Measurements from ENCODE around the gene PPP2R5D. TPM values are rescaled to one million over a fixed set of nuclear protein-coding genes. Genes with fewer than 3 reads are reported as not detected.

The PPP2R5D gene
- total RNA-seq, 3 donors from 2014 or later (not counting 1 experiment from before 2014, with no cell fraction given), result 30.5 to 49.1 (median 40.1) TPM

- Mint-ChIP-seq H3K36me3 (peaks cover 7% of the 10 kb centered on the region), H3K4me3 (no peak overlapping the region), H3K27ac (peak overlapping the region in 1 of 2 donors; percentile 72), H3K4me1 (peaks cover 11 to 25% of the 10 kb centered on the region in 2 donors), H3K9me3 (no peaks in the 10 kb centered on the region), H3K27me3 (ENCODE audit: low read depth in 2 of 2) (no peaks in the 10 kb centered on the region)
- TF ChIP-seq CTCF (IDR thresholded peaks at IDR 0.05), result no peak
- Histone ChIP-seq H3K9me3 (ENCODE audit: control insufficient read depth, insufficient read depth, low read length) (no peaks in the 10 kb centered on the region), H3K27me3 (ENCODE audit: control insufficient read depth, insufficient read depth, low read length) (no peaks in the 10 kb centered on the region), H3K4me3 (ENCODE audit: low read length) (no peak overlapping the region), H3K36me3 (ENCODE audit: control insufficient read depth, insufficient read depth, low read length) (peaks cover 69% of the 10 kb centered on the region), H3K4me1 (ENCODE audit: control insufficient read depth, insufficient read depth, low read length) (peaks cover 13% of the 10 kb centered on the region), H3K27ac (ENCODE audit: low read length) (no peak overlapping the region)
- 93% methylated on average over 13 of the region's 13 CpGs for WGBS (ENCODE audit: insufficient coverage)
- intact Hi-C loops (cut with micrococcal nuclease), result no loop called here
- DNase-seq, result no peak
- no peak for ATAC-seq
Observed at GRCh38 chr6:42937548-42938427, 46.6 kb upstream of the PPP2R5D start.

GRCh38 chr6:42938428-42938796 is 46.0 kb upstream of the PPP2R5D start:
- peak overlapping the region in 1 of 2 donors; percentile 72 for H3K27ac Mint-ChIP-seq
- intact Hi-C loops (cut with micrococcal nuclease), result no loop called here
- Histone ChIP-seq H3K27me3 (ENCODE audit: control insufficient read depth, insufficient read depth, low read length) (no peaks in the 10 kb centered on the region), H3K9me3 (ENCODE audit: control insufficient read depth, insufficient read depth, low read length) (no peaks in the 10 kb centered on the region), H3K36me3 (ENCODE audit: control insufficient read depth, insufficient read depth, low read length) (peaks cover 67% of the 10 kb centered on the region), H3K4me3 (ENCODE audit: low read length) (no peak overlapping the region), H3K4me1 (ENCODE audit: control insufficient read depth, insufficient read depth, low read length) (peaks cover 8% of the 10 kb centered on the region), H3K27ac (ENCODE audit: low read length) (no peak overlapping the region)
- H3K4me1 Mint-ChIP-seq, result peaks cover 5 to 19% of the 10 kb centered on the region in 2 donors
- H3K36me3 Mint-ChIP-seq, result peaks cover 7% of the 10 kb centered on the region
- no peaks in the 10 kb centered on the region for H3K9me3 Mint-ChIP-seq
- DNase-seq (no peak), ATAC-seq (no peak)
- WGBS (ENCODE audit: insufficient coverage), result 92% methylated on average over 5 of the region's 5 CpGs
- H3K4me3 Mint-ChIP-seq, result no peak overlapping the region
- no peak for TF ChIP-seq CTCF (IDR thresholded peaks at IDR 0.05)
- H3K27me3 Mint-ChIP-seq (ENCODE audit: low read depth in 2 of 2), result no peaks in the 10 kb centered on the region

GRCh38 chr6:42938987-42939809 is 45.2 kb upstream of the PPP2R5D start:
- H3K4me1 Mint-ChIP-seq, result peaks cover 5 to 11% of the 10 kb centered on the region in 2 donors
- H3K36me3 Mint-ChIP-seq, result peaks cover 7% of the 10 kb centered on the region
- H3K27me3 ChIP-seq (ENCODE audit: control insufficient read depth, insufficient read depth, low read length), result no peaks in the 10 kb centered on the region
- no peak overlapping the region for H3K4me3 Mint-ChIP-seq
- intact Hi-C loops (cut with micrococcal nuclease), result no loop called here
- no peak overlapping the region for H3K4me3 ChIP-seq (ENCODE audit: low read length)
- WGBS (ENCODE audit: insufficient coverage), result 97% methylated on average over 9 of the region's 9 CpGs
- H3K27ac Mint-ChIP-seq, result peak overlapping the region in 1 of 2 donors; percentile 64
- H3K9me3 ChIP-seq (ENCODE audit: control insufficient read depth, insufficient read depth, low read length), result no peaks in the 10 kb centered on the region
- no peak for TF ChIP-seq CTCF (IDR thresholded peaks at IDR 0.05)
- H3K27ac ChIP-seq (ENCODE audit: low read length), result no peak overlapping the region
- no peaks in the 10 kb centered on the region for H3K9me3 Mint-ChIP-seq
- H3K27me3 Mint-ChIP-seq (ENCODE audit: low read depth in 2 of 2), result no peaks in the 10 kb centered on the region
- ATAC-seq (peak in 1 of 3 donors; percentile 17), DNase-seq (no peak)
- peaks cover 5% of the 10 kb centered on the region for H3K4me1 ChIP-seq (ENCODE audit: control insufficient read depth, insufficient read depth, low read length)
- peaks cover 66% of the 10 kb centered on the region for H3K36me3 ChIP-seq (ENCODE audit: control insufficient read depth, insufficient read depth, low read length)
